Heart right ventricle (tissue), 16 donors: Measurements from ENCODE around the gene RTN4. TPM values are rescaled to one million over a fixed set of nuclear protein-coding genes. Genes with fewer than 3 reads are reported as not detected.

Experiments
- ATAC-seq, 8 donors: fragments of 200-7000 bp; cut with Tn5 transposase; one replicate each; pipeline ENCODE4 v1.9.1; 2020; ENCODE audit warnings: mild to moderate bottlenecking in 8 of 8, moderate library complexity in 8 of 8, moderate number of reproducible peaks in 1 of 8
- DNase-seq, 2 donors: peaks; one replicate each; pipeline ENCODE4 v3.0.0-alpha.2; 2020
- H3K27ac ChIP-seq, 10 donors: fragments of 200-600 bp; sonication (generic) in 2 of 10; one replicate each; pipeline versions ENCODE4 v1.5.0 to v1.8.0; 2020 to 2022; ENCODE audit warnings: mild to moderate bottlenecking in 3 of 10
- H3K27me3 ChIP-seq, 7 donors: fragments of 200-600 bp; one replicate each; pipeline ENCODE4 v1.8.0; 2021 to 2022; ENCODE audit warnings: mild to moderate bottlenecking in 2 of 7
- H3K36me3 ChIP-seq, 9 donors: fragments of 200-600 bp; sonication (generic) in 1 of 9; one replicate each; pipeline versions ENCODE4 v1.5.0 to v1.8.0; 2020 to 2022; ENCODE audit warnings: mild to moderate bottlenecking in 2 of 9
- H3K4me1 ChIP-seq, 9 donors: fragments of 200-600 bp; sonication (generic) in 1 of 9; one replicate each; pipeline versions ENCODE4 v1.5.0 to v1.8.0; 2020 to 2022; ENCODE audit warnings: mild to moderate bottlenecking in 4 of 9
- H3K4me3 ChIP-seq, 10 donors: fragments of 200-600 bp; sonication (generic) in 2 of 10; one replicate each; pipeline versions ENCODE4 v1.5.0 to v1.8.0; 2020 to 2022; ENCODE audit warnings: mild to moderate bottlenecking in 7 of 10, moderate library complexity in 2 of 10
- H3K9me3 ChIP-seq, 11 donors: fragments of 200-600 bp in 10 of 11; sonication (generic) in 2 of 11; one replicate each; pipeline versions ENCODE4 v1.5.0 to v1.8.0; 2013 to 2022; ENCODE audit warnings: mild to moderate bottlenecking in 2 of 11, control low read depth in 1 of 11, moderate library complexity in 1 of 11
- WGBS, 2 donors: extraction: QIAGEN DNeasy Blood & Tissue Kit; methylation state at CpG; one replicate each; pipeline ENCODE4 v1.1.7; 2013; ENCODE audit warnings: inconsistent platforms in 1 of 2; 5-methylcytosine and 5-hydroxymethylcytosine counted together
- intact Hi-C, 10 donors: fragments of 100-400 bp; cut with DNase I; formaldehyde crosslinking; loops; one replicate each; pipeline versions ENCODE4 v1.11.1 to v1.14.2; 2022
- polyA plus RNA-seq, 2 donors: library from polyadenylated mRNA; stranded (reverse); fragments of 200-250 nt; gene quantifications; one replicate each; pipeline ENCODE4 v1.2.3, GENCODE V29; 2013
- total RNA-seq, 10 donors: library from RNA; stranded (reverse); fragmentation: NEBNext Ultra II Directional in 3 of 10; extraction: Animal tissue kit (Norgen Biotek cat#: 25700) in 3 of 10; gene quantifications; one replicate each; pipeline versions ENCODE4 v1.2.1 to v1.2.4, GENCODE V29; 2021 to 2023
- TF ChIP-seq, protein P1 (sequence below), 9 donors: fragments of 200-600 bp; sonication (generic) in 2 of 9; IDR thresholded peaks; one replicate each; pipeline versions ENCODE4 v1.5.0 to v1.8.0; 2021 to 2022; ENCODE audit warnings: antibody characterized with exemption in 9 of 9, mild to moderate bottlenecking in 5 of 9, moderate library complexity in 1 of 9
- donor health status: Arrhythmogenic right ventricular cardiomyopathy.
- donor health status: ischemic (EF 13 %, LVEDD 7.1; RV severe dilation, severe dysfunction).
- donor health status: healthy with polysubstance abuse.
- donor health status: DM: no; HTN: yes; CAD: no.
- donor health status: DM: no; HTN: no; CAD: no.
- donor health status: ischemic (EF 25% LVEDD 6.9; RV normal size, moderate dysfunction).
- donor health status: ischemic (EF 25% LVEDD 5.7; RV mildly dilated, moderate dysfunction).
- donor health status: healthy.
- donor health status: DM: yes; HTN: yes; CAD: no.
- donor health status: Ischemic cardiomyopathy.
- donor health status: ischemic (EF 35%, LVEDD 5.7; RV mildly dilated, moderate dysfunction).
- donor health status: nonischemic (EF 11% LVEDD 7.7; RV severe dilation, severe dysfunction).
- donor health status: DM: yes; HTN: yes; CAD: no.
- donor health status: PGD.
- donor health status: ischemic (EF 29% LVEDD 5.4; RV normal size, mild dysfunction).
- donor health status: nonischemic (EF 23%, LVEDD 6.1; RV moderate dilation, normal function).

RTN4 gene
- total and polyA plus RNA-seq, 12 donors, result 40.6 to 163 (median 95.3) TPM

DNA sequence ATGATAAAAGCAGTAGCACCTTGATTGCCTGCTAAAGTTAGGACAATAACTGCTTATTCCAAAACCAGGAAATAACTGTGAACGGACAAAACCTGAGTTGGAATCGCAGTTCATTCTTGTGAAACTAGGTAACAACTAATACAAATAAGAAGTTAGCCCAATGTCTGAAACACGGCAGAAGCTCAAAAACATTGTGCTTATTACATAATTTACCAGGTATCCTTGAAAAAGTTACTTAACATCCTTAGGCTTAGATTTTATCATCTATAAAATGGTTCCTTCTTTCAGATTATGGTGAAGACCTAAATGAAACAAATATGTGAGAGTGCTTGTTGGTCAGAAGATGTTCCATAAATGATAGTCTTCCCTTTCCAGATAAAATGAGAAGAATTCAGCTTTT lies 32.4 kb downstream of the RTN4 start:
- Histone ChIP-seq H3K36me3 (peaks cover 0 to 29% (median 0%) of the 10 kb centered on the region in 9 donors), H3K27ac (no peak overlapping the region), H3K4me1 (peaks cover 0 to 91% (median 27%) of the 10 kb centered on the region in 9 donors), H3K27me3 (no peaks in the 10 kb centered on the region), H3K9me3 (peaks cover 0 to 15% (median 0%) of the 10 kb centered on the region in 11 donors), H3K4me3 (no peak overlapping the region)
- intact Hi-C loops, result loop anchor here in 6 of 10 donors (2.0 to 10.0 kb wide), 6 partner anchors 34 to 157 kb away; partner anchors contain the start of gene RTN4 (in 1 of the 6)
- TF ChIP-seq, protein P1, sequence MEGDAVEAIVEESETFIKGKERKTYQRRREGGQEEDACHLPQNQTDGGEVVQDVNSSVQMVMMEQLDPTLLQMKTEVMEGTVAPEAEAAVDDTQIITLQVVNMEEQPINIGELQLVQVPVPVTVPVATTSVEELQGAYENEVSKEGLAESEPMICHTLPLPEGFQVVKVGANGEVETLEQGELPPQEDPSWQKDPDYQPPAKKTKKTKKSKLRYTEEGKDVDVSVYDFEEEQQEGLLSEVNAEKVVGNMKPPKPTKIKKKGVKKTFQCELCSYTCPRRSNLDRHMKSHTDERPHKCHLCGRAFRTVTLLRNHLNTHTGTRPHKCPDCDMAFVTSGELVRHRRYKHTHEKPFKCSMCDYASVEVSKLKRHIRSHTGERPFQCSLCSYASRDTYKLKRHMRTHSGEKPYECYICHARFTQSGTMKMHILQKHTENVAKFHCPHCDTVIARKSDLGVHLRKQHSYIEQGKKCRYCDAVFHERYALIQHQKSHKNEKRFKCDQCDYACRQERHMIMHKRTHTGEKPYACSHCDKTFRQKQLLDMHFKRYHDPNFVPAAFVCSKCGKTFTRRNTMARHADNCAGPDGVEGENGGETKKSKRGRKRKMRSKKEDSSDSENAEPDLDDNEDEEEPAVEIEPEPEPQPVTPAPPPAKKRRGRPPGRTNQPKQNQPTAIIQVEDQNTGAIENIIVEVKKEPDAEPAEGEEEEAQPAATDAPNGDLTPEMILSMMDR (IDR thresholded peaks at IDR 0.05), result no peak
- ATAC-seq, result no peak
- DNase-seq, result no peak
- 84 to 88% methylated on average over 3 of the region's 3 CpGs for WGBS, 2 donors

DNA sequence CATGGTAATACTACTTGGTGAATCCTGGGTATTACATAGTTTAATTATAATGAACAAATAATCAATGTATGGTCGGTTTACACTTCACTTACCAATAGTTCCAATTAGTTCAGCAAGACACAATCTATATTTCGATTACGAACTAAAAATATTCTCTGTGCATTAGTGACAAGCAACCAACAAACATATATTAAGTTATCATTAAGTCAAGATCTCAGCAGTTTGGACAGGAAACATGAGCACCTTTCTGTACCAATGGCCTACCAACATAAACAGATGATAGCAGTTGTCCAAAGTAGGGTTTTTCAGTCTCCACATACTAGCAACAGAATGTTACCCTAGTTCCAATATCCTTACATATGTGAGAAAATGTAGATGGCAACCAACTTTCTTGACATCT lies 32.8 kb downstream of the RTN4 start:
- intact Hi-C loops, result loop anchor here in 6 of 10 donors (2.0 to 10.0 kb wide), 6 partner anchors 35 to 157 kb away; partner anchors contain the start of gene RTN4 (in 1 of the 6)
- no peak overlapping the region for H3K27ac ChIP-seq
- WGBS, 2 donors, result 98% methylated on average over 3 of the region's 3 CpGs
- TF ChIP-seq, protein P1 (IDR thresholded peaks at IDR 0.05), result no peak
- no peak for ATAC-seq
- no peak for DNase-seq
- no peak overlapping the region for H3K4me3 ChIP-seq
- peaks cover 0 to 93% (median 32%) of the 10 kb centered on the region in 9 donors for H3K4me1 ChIP-seq
- H3K27me3 ChIP-seq, result no peaks in the 10 kb centered on the region
- peaks cover 0 to 29% (median 0%) of the 10 kb centered on the region in 9 donors for H3K36me3 ChIP-seq
- H3K9me3 ChIP-seq, result peaks cover 0 to 15% (median 0%) of the 10 kb centered on the region in 11 donors

DNA sequence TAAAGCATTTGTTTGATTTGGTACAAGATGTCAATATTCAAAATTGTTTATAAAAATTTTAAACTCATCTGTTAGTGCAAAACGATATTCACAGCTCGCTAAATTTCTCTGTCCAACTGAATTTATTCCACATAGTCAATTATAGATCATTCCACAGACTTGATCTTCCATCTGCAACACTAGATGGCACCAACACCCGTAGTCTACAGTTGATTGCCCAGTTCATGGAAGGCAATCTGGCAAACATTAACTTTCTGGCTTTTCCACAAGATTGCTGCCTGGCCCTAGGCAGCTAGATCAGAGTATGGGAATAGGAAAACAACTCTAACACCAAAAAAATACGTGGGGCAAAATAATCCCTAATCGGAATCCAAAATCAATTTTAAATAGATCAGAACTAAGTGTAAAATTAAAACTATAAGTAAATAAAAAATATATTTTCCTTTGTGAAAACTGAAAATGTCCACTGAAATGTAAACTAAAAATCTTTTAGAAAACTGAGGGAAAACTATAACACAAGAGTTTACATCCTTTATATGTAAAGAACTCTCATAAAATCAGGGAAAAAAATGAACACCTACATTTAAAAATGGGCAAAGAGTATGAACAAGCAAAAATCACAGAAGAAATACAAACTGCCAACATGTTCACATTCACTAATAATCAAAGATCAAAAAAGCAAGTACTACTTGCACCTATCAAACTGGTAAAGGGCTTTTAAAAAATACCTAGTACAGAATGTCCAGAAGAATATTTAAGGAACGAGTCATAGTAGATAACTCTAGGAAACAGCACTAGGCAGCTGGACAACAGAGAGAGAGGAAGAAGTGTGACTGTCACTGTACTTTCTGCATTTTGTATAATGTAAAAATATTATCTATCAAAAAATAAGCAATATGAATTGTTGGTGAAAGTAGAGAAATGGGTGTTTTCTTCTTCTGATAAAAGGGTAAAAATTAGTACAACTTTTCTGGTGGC lies 35.0 kb downstream of the RTN4 start:
- H3K36me3 ChIP-seq, result peaks cover 0 to 16% (median 0%) of the 10 kb centered on the region in 9 donors
- H3K27me3 ChIP-seq, result no peaks in the 10 kb centered on the region
- intact Hi-C loops, result loop anchor here in 8 of 10 donors (1.0 to 10.0 kb wide), 11 partner anchors 32 to 207 kb away; partner anchors contain the start of gene RTN4 (in 1 of the 8)
- H3K9me3 ChIP-seq, result peaks cover 0 to 10% (median 0%) of the 10 kb centered on the region in 11 donors
- WGBS, 2 donors, result 61 to 68% methylated on average over 6 of the region's 6 CpGs
- TF ChIP-seq, protein P1 (IDR thresholded peaks at IDR 0.05), result peak; percentile 30 to 79 (median 70)
- peak in 1 of 2 donors; percentile 48 for DNase-seq
- no peak overlapping the region for H3K27ac ChIP-seq
- ATAC-seq, result peak in 7 of 8 donors; percentile 64 to 87 (median 79)
- H3K4me3 ChIP-seq, result no peak overlapping the region
- peaks cover 0 to 95% (median 52%) of the 10 kb centered on the region in 9 donors for H3K4me1 ChIP-seq

DNA sequence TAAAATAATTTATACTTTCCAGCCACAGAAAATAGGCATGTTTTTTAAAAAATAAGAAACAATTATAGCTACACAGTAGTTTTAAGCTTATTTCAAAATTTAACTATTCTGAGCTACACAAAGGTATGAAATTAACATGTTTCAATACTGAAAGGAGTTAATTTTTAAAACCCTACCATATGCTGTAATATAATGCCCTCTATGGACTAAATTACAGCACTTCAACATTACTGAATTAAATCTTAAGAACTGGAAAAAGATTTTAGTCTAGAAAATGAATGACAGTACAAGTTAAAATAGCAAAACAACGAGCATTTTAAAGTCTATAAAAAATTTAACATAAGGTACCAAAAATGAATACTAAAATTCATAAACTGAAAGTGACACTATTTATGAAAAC lies 36.3 kb downstream of the RTN4 start:
- Histone ChIP-seq H3K27me3 (no peaks in the 10 kb centered on the region), H3K4me1 (peaks cover 0 to 95% (median 59%) of the 10 kb centered on the region in 9 donors), H3K36me3 (peaks cover 0 to 5% (median 0%) of the 10 kb centered on the region in 9 donors), H3K27ac (no peak overlapping the region), H3K4me3 (no peak overlapping the region), H3K9me3 (no peaks in the 10 kb centered on the region)
- TF ChIP-seq, protein P1 (IDR thresholded peaks at IDR 0.05), result peak in 8 of 9 donors; percentile 12 to 57 (median 32)
- 64 to 77% methylated on average over 1 of the region's 1 CpG for WGBS, 2 donors
- DNase-seq (no peak), ATAC-seq (no peak)
- intact Hi-C loops, result loop anchor here in 8 of 10 donors (2.0 to 10.0 kb wide), 9 partner anchors 33 to 208 kb away; no protein-coding TSS in a partner anchor
